ENCODE results near the gene NOC4L.

DNA sequence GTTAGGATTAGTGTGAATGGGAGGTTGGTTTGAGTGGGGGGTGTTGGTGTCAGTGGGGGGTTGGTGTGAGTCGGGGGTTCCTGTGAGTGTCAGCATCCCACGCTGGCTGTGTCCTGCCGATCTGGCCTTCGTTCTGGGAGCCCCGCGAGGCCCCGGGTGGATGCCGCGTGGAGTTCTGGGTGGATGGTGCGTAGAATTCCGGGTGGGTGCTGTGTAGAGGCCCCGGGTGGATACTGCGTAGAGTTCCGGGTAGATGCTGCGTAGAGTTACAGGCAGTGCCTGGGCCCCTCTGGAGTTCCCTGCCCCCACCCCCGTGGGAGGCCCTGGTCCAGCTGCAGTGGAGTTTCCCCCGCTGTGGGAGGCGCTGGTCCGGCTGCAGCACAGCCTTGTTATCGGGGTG lies 8.7 kb downstream of the NOC4L start:
- TF ChIP-seq EZH2 (IDR thresholded peaks at IDR 0.05; ENCODE audit: borderline replicate concordance, low read depth, low read length, severe bottlenecking) (no peak), POLR2A (IDR thresholded peaks at IDR 0.05; ENCODE audit: low read depth, low read length) (no peak), MYC (IDR thresholded peaks at IDR 0.05; ENCODE audit: low read depth, low read length) (no peak)
- TF ChIP-seq, protein P1, sequence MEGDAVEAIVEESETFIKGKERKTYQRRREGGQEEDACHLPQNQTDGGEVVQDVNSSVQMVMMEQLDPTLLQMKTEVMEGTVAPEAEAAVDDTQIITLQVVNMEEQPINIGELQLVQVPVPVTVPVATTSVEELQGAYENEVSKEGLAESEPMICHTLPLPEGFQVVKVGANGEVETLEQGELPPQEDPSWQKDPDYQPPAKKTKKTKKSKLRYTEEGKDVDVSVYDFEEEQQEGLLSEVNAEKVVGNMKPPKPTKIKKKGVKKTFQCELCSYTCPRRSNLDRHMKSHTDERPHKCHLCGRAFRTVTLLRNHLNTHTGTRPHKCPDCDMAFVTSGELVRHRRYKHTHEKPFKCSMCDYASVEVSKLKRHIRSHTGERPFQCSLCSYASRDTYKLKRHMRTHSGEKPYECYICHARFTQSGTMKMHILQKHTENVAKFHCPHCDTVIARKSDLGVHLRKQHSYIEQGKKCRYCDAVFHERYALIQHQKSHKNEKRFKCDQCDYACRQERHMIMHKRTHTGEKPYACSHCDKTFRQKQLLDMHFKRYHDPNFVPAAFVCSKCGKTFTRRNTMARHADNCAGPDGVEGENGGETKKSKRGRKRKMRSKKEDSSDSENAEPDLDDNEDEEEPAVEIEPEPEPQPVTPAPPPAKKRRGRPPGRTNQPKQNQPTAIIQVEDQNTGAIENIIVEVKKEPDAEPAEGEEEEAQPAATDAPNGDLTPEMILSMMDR (IDR thresholded peaks at IDR 0.05; ENCODE audit: extremely low read depth in 1 of 2, insufficient read depth in 1 of 2, low read depth in 1 of 2, low read length in 2 of 2), result no peak
